Activated CD4-positive, alpha-beta T cell treated with anti-CD3 and anti-CD28 coated beads for 24 hours (primary cell): ENCODE measurements around the gene ZEB2.

Experiments used
- DNase-seq, 2 donors: peaks; one replicate each; pipeline ENCODE4 v3.0.0-alpha.2; 2020; ENCODE audit warnings: low read depth in 2 of 2

ZEB2 gene

DNA sequence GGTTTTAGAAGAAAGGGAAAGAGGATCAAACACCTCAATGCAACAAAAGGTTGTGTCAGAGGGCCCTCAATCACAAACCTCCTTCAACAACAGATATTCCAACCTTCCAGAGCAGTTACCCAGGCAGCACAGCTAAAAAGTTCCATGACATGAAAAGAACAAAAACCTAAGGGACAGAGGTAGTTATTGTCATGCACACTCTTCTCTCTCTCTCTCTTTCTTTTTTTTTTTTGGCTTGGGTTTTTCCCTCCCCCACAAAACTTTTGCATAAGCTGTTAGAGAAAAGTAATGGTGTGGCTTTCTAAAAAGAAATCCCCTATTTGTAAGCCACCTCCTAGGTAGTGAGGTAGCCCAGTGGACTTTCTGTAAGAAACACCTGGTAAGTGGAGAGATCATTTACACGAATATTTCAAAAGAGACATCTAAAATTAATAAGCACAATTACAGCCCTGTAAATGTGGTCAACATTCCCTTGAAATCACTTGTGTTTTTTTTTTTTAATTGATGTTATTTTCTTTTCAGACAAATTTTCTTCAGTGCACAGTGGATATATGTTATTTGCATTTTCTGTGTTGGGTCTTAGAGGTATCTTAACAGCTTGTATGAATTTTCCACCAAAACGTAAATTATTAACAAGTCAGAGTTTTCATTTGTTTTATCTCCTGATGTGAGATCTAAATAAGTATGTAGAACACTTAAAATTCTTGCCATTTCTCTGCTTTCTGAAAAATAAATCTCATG, 48.4 kb downstream of the ZEB2 start:
- no peak for DNase-seq

DNA sequence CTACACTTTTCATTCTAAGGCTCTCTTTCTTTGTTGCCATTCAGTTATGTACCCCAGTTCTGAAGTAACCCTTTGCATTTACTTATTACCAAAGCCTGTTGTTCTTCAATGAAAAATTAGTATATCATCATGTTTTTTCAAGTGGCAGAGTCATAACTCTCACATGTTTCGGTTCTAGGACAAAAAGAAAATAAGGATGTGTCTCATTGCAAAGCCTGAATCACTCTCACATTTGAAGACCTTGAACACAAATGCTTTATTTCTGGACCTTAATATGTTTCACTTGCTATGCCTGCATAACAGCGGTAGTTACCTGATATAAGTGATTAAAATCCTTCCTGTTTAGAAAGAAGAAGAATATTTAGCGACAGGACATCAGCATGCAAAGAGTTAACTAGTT, 49.1 kb downstream of the ZEB2 start:
- no peak for DNase-seq

DNA sequence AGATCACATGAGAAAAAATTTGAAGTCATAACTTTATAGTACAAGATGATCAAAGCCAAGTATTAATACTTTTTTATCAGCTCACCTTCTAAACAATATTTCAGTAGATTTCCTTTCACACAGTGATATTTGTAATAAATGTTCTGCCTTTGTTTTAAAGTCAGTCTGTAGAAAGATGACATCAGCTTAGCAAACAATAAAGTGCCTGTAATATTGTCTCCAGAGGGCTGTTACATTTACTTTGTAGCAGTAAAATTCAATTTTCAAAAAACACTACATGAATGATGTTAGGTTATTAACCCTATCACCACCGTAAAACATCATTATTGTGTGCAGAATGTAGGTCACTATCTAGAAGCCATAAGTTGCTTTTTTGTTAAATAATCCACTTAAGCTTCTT, 49.6 kb downstream of the ZEB2 start:
- DNase-seq = no peak

DNA sequence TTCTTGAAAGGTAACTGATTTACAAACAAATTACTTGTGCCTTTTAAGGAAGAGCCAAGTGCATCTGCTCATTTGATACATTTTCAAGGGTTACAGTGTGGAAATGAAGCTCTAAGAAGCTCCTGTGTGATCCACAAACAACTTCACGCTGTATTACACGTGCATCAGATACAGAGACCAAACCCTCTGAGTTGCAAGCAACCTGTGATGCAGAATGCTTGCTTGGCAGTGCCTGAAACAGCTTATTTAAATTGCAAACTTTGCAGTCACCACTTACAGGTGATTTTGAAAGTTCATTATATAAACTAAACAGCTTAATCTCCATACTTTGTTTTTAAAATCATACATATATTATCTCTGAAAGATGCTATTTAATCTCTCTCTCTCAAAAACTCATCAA, 50.1 kb downstream of the ZEB2 start:
- no peak for DNase-seq

DNA sequence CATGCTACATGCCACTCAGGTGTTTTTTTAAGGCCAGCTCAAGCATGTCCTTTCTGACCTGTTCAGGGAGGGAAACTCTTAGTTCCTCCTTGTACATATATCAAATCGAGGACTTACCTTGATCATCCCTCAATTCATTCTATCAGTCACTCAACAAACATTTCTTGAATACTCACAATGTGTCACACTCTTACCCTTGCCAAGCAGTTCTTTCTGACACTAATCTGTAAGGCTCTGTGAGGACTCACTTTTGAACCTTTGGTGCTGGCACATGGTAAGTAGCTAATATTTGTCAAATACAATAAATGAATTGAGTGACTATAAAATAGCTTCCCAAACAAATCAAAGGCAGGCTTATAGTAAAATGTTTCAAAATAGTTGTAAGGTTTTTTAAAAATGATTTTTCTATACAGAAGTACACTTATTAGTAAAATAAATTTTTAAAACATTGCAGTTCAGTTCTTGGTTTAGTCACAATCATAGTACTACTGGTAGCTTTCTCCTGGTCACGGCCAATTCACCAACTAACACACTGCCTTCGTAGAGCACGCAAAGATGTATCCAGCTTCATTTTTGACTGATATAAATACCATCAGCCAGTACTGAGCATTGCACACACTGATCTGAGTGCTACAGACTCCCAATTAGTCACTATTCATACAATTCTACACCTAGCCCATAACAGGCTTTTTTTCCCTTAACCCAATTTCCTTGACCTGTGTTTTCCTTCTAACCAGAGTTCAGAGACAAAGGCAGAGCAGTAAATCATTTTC, 50.9 kb downstream of the ZEB2 start:
- DNase-seq = no peak

DNA sequence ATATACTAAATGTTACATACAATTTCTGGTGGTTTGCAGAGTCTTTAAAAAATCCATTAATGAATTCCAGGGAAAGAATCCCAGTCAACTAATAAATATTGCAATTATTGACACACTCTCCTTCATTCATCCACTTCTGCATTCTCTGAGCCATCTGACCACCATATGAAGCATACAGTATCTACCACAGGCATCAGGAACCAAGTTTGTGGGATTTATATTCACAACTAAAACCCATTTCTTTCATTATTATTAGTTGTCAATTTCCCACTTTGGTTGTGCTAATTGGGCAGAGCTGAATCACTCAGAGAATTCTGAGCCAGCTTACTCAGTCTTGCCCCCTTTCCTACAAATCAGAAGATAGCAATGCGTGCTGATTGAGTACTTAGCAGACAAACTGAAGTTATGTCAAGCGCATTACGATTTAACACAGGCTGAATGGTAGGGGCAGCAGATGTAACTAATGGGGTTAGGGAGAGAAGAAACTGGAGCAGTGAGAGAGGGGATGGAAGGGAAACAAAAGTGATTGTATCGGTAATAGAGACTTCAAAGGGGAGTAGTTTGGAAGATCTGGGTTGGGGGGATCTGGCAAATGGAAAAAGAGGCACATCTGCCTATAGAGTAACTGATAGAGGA, 52.3 kb downstream of the ZEB2 start:
- DNase-seq = no peak

DNA sequence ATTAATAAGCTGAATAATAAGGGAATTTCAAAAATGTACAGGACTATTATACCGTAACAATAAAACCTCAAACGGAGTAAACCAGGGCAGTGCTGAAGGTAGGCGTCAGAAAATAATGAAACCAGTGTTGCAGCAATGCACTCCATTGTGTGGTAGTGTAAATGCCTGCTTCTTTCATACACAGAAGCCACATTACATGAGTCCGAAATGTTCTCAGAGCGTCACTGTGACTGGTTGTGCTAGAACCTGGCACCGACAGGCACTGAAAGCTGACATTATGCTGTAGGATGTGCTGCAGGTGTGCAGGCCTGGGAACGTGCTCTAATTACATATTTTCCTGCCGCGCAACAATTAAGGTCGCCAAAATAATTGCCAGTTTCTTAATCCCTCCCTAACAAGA, 53.3 kb downstream of the ZEB2 start:
- DNase-seq = no peak

DNA sequence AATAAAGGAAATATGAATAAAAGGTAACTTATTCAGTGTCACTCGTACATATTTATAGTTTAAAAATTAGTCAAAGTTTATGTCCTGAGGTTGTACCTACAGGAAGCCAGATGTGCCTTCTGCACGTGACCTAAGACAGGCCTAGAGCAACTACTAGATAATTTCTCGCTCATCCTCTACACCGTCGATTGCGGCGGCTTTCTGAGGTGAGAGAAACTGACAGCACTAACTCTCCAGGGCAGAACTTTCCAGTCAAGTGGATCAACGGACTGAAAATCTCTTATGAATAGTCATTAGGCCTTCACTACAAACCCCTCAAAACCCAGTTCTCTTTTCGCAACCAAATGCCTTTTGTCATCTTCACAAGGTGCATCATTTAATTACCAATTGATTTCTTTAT, 54.2 kb downstream of the ZEB2 start:
- no peak for DNase-seq

DNA sequence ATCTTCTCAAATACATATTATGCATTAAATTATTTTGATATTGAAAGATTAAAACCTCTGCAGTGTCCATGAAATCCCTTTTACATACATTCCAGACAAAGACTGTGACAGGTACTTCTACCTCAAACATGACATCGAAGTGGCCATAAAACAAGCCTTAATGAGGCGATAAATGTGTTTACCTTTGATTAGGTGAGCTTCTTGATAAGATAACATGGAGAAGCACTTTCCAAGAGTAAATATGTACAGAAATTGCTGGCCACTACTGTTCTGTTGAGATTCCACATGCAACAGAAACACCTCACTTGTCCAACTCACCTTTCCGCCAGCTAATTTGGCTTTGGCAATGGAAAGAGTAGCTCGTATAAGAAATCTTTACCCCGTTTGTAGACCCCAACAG, 55.2 kb downstream of the ZEB2 start:
- no peak for DNase-seq

DNA sequence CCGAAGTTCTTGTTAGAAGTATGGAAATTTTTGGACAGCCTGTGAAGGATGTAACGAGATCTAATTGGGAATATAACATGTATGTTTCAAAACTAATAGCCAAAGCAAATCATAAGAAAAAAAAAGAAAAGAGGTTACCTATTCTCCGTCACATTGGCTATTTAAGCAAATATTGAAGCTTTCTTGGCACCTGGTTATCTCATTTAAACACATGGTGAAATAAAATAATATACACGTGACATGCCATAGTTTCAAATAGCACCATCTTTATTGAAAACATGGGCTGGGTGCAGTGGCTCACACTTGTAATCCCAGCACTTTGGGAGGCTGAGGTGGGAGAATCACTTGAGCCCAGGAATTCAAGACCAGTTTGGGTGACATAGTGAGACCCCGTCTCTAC, 56.7 kb downstream of the ZEB2 start:
- no peak for DNase-seq

DNA sequence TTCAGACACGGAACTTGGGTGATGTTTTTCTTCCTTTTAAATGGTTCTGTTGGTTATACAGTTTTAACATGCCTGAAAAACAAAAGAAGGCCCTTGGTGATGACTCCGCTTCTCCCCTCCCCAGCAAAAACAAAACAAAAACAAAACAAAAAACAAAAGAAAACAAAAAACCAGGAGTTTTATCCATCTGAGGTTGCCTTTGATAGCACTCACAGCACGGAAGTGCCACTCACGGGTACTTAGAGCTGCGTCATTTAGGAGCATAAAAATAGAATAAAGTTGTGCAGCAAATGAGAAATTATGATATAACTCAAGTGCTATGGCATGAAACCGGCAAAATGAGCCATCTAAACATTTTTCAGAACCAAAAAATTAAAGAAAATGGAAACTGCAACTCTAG, 57.7 kb downstream of the ZEB2 start:
- no peak for DNase-seq

DNA sequence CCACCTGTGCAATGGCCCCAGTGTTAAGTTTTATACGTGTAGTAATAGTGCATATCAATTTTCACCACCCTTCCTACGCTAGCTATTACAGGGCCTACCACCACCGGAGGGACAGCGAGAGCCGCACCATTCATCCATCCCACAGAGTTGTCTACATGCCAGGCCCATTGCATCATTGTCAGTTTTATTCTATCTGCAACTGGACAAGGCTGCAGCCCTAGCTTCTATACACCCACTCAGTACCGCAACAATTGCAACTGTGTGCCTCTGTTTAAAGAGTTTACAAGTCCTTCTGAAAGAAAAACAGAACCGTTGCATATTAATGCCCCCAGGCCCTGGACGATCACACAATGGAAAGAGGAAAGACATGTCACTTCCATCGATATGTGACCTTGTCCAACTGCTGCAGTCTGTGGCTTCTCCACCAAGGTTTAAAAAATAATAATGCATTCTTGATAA, 58.6 kb downstream of the ZEB2 start:
- DNase-seq = no peak

DNA sequence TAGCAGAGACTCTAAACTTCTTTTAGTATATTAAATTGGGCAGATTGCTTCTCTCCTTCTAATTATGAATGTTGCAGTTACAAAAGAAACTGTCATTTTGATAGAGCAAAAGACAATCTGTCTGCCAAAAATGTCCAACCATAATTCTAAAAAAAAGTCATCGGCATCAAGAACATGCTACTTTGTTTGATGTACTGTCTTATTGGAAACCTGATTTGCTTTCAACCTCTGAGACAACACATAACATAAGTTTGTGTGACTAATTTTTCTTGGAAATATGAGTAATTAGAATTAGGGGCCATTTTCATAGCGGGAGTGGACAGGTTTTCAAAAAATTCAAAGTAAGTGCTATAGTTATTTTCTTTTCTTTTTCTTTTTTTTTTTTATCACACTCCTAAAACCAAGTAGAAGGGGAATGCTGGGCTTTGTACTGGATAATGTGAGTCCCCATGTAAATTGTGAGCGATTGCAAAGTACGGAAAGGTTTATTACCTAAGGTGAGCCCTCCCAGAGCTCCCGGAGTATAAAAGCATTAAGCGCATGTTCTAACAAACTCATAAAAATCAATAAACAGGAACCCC, 59.1 kb downstream of the ZEB2 start:
- no peak for DNase-seq

DNA sequence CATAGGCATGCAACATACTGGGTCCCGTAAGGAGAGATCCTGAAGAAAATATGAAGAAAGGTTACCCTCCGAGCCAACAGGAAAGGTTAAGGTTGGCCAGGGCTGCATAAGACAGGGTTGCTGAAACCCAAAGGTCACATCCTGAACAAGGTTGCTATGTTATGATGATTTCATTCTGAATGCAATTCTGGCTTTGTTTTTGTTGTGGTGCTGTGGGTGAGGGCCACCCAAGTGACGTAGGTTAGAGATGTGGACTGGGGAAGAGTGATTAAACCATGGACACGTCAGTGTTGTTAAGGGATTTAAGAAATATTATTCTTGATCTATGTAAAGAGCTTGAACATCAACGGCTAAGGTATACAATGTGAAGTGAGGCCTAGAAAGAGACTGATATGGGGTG, 60.0 kb downstream of the ZEB2 start:
- no peak for DNase-seq

DNA sequence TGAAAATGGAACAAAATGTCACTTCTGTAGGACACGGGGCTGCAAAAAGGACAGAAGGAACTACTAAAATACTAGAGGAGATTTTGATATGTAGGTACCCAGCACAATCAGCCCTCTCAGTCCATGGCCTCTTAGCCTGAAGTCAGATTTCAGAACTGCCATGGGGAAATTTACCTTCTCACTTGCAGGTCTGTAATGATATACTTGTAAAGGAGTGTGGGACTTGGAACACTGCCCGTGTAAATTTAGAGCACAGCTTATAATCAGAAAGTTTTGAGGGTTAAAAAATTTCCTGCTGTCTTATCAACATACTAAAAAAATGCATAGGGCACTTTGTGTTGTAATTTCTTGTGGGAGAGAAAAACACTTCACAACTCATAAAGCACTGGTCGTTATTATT, 60.6 kb downstream of the ZEB2 start:
- no peak for DNase-seq

DNA sequence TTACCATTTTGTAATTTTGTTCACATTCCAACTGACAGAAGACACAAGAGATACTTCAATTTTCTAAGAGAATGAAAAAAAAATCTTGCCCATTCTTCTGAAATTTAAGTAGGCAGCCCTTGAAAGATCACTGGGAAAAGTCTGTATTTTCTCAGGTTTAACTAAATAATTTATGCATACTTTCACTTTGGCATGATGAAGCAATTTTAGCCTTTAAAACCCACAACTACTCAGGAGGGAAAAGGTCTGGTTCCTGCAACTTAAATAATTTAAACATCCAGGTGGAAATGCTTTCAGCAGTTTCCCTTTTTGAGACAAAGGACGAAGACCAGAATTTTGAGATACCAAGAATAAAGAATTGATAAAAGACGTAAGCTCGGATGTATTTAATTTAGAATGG, 61.4 kb downstream of the ZEB2 start:
- no peak for DNase-seq

DNA sequence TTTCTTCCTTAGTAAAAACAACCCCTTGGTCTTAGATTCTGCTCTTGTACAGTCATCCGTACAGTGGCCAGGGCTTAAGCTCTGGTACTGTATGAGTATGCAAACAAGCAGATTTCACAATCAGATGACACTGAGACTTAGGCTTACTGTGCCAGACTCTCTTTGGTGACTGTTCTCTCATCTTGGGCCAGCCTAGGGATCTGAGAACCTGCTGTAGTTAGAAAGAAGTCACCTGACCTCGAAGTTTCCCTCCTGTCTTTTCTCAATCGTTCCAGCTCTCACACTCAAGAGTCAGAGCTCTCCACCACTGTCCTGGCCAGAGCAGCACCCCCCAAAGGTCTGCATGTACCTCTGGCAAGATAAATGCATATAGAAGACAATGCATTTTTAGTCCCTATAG, 63.2 kb downstream of the ZEB2 start:
- no peak for DNase-seq

DNA sequence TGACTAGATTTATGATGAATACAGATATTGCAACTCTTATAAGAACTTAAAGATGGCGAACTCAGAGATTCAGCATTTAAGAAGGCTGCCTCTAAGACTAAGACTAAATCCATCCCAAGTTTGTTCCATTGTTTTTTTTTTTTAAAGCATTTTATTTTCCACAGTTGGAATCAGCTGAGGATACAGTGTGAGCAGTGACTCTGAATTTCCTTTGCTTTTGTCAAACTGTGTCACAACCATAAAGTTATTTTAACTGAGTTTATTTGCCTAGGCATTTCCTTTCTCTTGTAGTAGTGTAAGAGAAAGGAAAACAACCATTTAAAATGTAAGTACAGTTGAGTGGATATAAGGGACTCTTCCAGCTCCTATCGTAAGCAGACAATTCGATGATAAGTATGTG, 63.9 kb downstream of the ZEB2 start:
- no peak for DNase-seq

DNA sequence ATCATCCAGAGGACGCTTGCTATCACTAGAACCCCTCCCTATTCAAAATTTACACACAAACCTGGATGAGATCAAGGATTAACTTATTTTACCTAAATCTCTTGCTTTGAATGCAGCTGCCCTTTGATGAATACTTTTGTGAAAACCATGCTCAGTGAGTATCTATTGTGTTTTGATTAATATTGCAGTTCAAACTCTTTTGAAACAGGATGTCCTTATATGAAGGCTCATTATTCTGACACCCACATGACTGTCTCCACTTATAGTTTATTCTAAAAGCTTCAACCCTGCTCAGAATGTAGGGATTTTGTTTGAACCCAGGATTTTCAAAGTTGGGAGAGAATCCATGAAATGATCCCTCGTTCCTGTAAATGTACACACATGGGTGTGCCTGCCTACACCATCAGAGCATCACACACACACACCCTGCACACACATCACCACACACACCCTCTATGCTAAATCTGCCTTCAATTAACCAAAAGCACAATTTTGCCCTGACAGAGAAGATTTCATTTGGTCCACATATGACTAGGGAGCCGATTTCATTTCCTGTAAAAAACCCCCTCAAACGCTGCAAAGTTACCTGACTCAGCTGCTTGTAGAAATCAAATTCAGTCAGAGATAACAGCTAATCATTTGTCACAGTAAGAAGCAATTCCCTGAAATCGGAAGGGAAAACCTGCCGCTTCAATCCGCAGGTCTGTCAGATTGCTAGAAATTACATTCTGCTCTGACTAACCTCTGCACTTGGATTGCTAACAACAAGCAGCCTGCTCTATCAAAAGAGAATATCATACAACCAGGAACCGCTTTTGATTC, 65.2 kb downstream of the ZEB2 start:
- DNase-seq = peak in 1 of 2 donors; percentile 7

DNA sequence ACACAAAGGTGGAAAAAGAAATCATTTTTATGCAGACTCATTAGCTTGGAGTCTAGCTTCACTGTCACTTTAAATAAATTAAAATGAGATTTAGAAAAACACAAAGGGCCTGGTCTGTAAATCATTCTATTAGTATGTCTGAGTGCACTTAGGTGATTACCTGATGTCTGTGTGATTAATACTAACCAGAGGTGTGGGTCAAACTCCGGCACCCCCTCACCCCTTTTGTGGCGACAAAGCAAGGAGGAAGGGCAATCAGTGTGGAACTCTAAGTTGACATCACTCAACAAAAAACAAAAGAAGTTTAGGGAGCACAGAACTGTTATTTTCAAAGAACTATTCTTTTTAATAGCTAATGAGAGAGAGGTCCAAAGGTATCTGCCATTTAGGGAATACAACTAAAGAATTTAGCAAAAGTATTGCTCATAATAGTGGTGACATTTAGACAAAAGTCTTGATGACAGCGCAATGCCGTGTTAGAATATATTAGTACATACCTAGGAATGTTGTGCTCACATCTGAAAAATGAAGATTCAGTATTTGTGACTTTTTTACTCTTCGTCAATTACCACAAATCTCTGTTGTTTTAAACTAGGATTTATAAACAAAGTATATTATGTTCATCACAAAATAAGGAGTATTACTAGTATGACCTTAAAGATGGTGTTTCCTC, 66.3 kb downstream of the ZEB2 start:
- DNase-seq = no peak

DNA sequence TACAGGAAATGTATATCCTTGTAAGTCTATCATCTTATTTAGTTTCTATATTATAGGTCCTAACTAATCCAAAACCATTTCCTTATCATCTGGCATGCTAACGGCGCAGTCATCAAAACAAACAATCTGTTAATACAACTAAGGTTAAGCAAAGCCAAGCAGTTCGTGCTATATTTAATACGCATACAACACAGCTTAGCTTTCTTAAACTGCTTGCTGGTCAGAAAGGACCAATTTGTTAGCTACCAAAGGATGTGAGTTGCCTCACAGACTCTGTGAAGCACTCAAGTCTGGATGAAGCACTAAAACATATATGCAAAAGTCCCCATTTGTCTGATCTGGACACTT, 67.0 kb downstream of the ZEB2 start:
- no peak for DNase-seq
